ENCODE measurements around the gene TPM4.

GRCh38 chr19:16095071-16095571, 18.8 kb downstream of the TPM4 start:
- no peak for TF ChIP-seq FOXA1 (IDR thresholded peaks at IDR 0.05)
- TF ChIP-seq L3MBTL2 (conservative IDR thresholded peaks at IDR 0.05), result no peak
- TF ChIP-seq ZNF384 (IDR thresholded peaks at IDR 0.05), result no peak
- TF ChIP-seq, protein P1, sequence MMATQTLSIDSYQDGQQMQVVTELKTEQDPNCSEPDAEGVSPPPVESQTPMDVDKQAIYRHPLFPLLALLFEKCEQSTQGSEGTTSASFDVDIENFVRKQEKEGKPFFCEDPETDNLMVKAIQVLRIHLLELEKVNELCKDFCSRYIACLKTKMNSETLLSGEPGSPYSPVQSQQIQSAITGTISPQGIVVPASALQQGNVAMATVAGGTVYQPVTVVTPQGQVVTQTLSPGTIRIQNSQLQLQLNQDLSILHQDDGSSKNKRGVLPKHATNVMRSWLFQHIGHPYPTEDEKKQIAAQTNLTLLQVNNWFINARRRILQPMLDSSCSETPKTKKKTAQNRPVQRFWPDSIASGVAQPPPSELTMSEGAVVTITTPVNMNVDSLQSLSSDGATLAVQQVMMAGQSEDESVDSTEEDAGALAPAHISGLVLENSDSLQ (IDR thresholded peaks at IDR 0.05), result no peak
- TF ChIP-seq TARDBP (IDR thresholded peaks at IDR 0.05), result no peak

Measured in HEK293T (cell line).